KMS-11 (cell line): ENCODE results near the gene XG.
"Not testable (repeated sequence)": the region's sequence is repeated elsewhere in the genome, so short reads cannot be mapped to it uniquely, and the experiment has no call there.

ENCODE experiments used
- H2AFZ ChIP-seq: fragments of 200-600 bp; sonication (generic); 2 replicates; pipeline ENCODE4 v1.6.1; 2016; ENCODE audit warnings: antibody characterized with exemption, mixed run types, low read depth
- H3K27ac ChIP-seq: fragments of 200-600 bp; sonication (generic); 2 replicates; pipeline ENCODE4 v1.6.1; 2016; ENCODE audit warnings: mild to moderate bottlenecking, mixed run types
- H3K27me3 ChIP-seq: fragments of 200-600 bp; sonication (generic); 2 replicates; pipeline ENCODE4 v1.6.1; 2017; ENCODE audit warnings: mild to moderate bottlenecking, low read depth, mixed run types, moderate library complexity; ENCODE audit not compliant: insufficient read depth
- H3K36me3 ChIP-seq: fragments of 200-600 bp; sonication (generic); 2 replicates; pipeline ENCODE4 v1.6.1; 2017; ENCODE audit warnings: mild to moderate bottlenecking, mixed run types; ENCODE audit not compliant: insufficient read depth
- H3K4me1 ChIP-seq: fragments of 200-600 bp; sonication (generic); 2 replicates; pipeline ENCODE4 v1.6.1; 2016; ENCODE audit warnings: mild to moderate bottlenecking, low read depth, mixed run types; ENCODE audit not compliant: poor library complexity, severe bottlenecking
- H3K4me2 ChIP-seq: fragments of 200-600 bp; sonication (generic); 2 replicates; pipeline ENCODE4 v1.7.0; 2016; ENCODE audit warnings: mild to moderate bottlenecking, mixed run types
- H3K4me3 ChIP-seq: fragments of 200-600 bp; sonication (generic); IDR thresholded peaks from 2 replicates; pipeline ENCODE4 v1.6.1; 2017; ENCODE audit warnings: low read depth, low read length, mixed read lengths; ENCODE audit not compliant: insufficient read depth
- H3K79me2 ChIP-seq: fragments of 200-600 bp; sonication (generic); 2 replicates; pipeline ENCODE4 v1.6.1; 2016; ENCODE audit warnings: low read depth, mixed run types; ENCODE audit not compliant: insufficient read depth
- H3K9ac ChIP-seq: fragments of 200-600 bp; sonication (generic); 2 replicates; pipeline ENCODE4 v1.6.1; 2016; ENCODE audit warnings: mild to moderate bottlenecking, mixed run types
- H4K20me1 ChIP-seq: fragments of 200-600 bp; sonication (generic); 2 replicates; pipeline ENCODE4 v1.6.1; 2016; ENCODE audit warnings: mild to moderate bottlenecking, mixed run types; ENCODE audit not compliant: insufficient read depth
- CTCF ChIP-seq: fragments of 200-600 bp; sonication (generic); conservative IDR thresholded peaks from 2 replicates; pipeline ENCODE4 v1.6.1; 2017; ENCODE audit warnings: low read depth, mild to moderate bottlenecking, antibody characterized with exemption, low read length, moderate library complexity, mixed read lengths

Gene XG

GRCh38 chrX:2801223-2801622 is 49.4 kb downstream of the XG start:
- H2AFZ ChIP-seq: no peak overlapping the region
- H3K27ac ChIP-seq: no peak overlapping the region
- no peak overlapping the region for H3K4me2 ChIP-seq
- no peak overlapping the region for H3K9ac ChIP-seq
- no peak overlapping the region for H3K4me3 ChIP-seq
- H4K20me1 ChIP-seq: no peaks in the 10 kb centered on the region
- H3K27me3 ChIP-seq: no peaks in the 10 kb centered on the region
- H3K36me3 ChIP-seq: no peaks in the 10 kb centered on the region
- TF ChIP-seq CTCF: no peak
- no peaks in the 10 kb centered on the region for H3K4me1 ChIP-seq
- H3K79me2 ChIP-seq: no peaks in the 10 kb centered on the region

GRCh38 chrX:2802376-2803090 is 50.7 kb downstream of the XG start:
- not testable (repeated sequence) for H3K27ac ChIP-seq, H3K4me2 ChIP-seq, H3K4me1 ChIP-seq, H3K36me3 ChIP-seq, H2AFZ ChIP-seq, H3K9ac ChIP-seq, H3K79me2 ChIP-seq, H4K20me1 ChIP-seq, H3K27me3 ChIP-seq, H3K4me3 ChIP-seq

- not testable (repeated sequence) for H3K79me2 ChIP-seq, H3K36me3 ChIP-seq, H3K4me3 ChIP-seq, H3K27ac ChIP-seq, H3K4me1 ChIP-seq, H3K9ac ChIP-seq, H4K20me1 ChIP-seq, H2AFZ ChIP-seq, H3K4me2 ChIP-seq, H3K27me3 ChIP-seq
These were observed 51.6 kb downstream of the XG start for GRCh38 chrX:2803486-2803885.

GRCh38 chrX:2804106-2804843 is 52.4 kb downstream of the XG start:
- not testable (repeated sequence) for H3K27ac ChIP-seq, H3K9ac ChIP-seq, H3K4me2 ChIP-seq, H3K4me3 ChIP-seq, H2AFZ ChIP-seq, H3K4me1 ChIP-seq, H3K79me2 ChIP-seq, H3K27me3 ChIP-seq, H3K36me3 ChIP-seq, H4K20me1 ChIP-seq

GRCh38 chrX:2804858-2805257 is 53.0 kb downstream of the XG start:
- not testable (repeated sequence) for H3K79me2 ChIP-seq, H3K36me3 ChIP-seq, H4K20me1 ChIP-seq, H3K27ac ChIP-seq, H3K9ac ChIP-seq, H3K4me3 ChIP-seq, H3K4me1 ChIP-seq, H3K4me2 ChIP-seq, H3K27me3 ChIP-seq, H2AFZ ChIP-seq

- no peak for TF ChIP-seq CTCF
- Histone ChIP-seq H3K36me3 (no peaks in the 10 kb centered on the region), H3K4me1 (no peaks in the 10 kb centered on the region), H3K79me2 (no peaks in the 10 kb centered on the region), H3K9ac (no peak overlapping the region), H3K27me3 (no peaks in the 10 kb centered on the region), H3K4me3 (no peak overlapping the region), H2AFZ (no peak overlapping the region), H4K20me1 (no peaks in the 10 kb centered on the region), H3K27ac (no peak overlapping the region), H3K4me2 (no peak overlapping the region)
These were observed 59.4 kb downstream of the XG start for GRCh38 chrX:2811271-2811670.
